IMR-90 (cell line): ENCODE results near the gene DLG4. TPM values are rescaled to one million over a fixed set of nuclear protein-coding genes. Genes with fewer than 3 reads are reported as not detected.

Experiments
- ATAC-seq: fragments of 200-7000 bp; cut with Tn5 transposase; 2 replicates; pipeline ENCODE4 v1.9.1; 2020; ENCODE audit warnings: low read depth, mild to moderate bottlenecking, moderate library complexity
- BruUV-seq: library from RNA; stranded (reverse); fragments of 400-500 nt; replicated peaks from 2 replicates; lab custom pipeline; 2021; lab: Mats Ljungman, UMichigan
- CTCF ChIA-PET: fragments of 300-600 bp; formaldehyde crosslinking; extraction: SDS; loops from one replicate; lab custom pipeline; 2021; ENCODE audit warnings: antibody characterized with exemption; lab: Yijun Ruan, JAX
- POLR2A ChIA-PET: fragments of 300-600 bp; sonication (Branson Sonifier 250); formaldehyde crosslinking; loops from one replicate; lab custom pipeline; 2022; ENCODE audit warnings: antibody characterized with exemption; ENCODE audit not compliant: unreplicated experiment; lab: Charles Lee
- DNase-seq: peaks from one replicate; pipeline ENCODE4 v3.0.0; 2013
- H2AFZ ChIP-seq: replicated peaks from 2 replicates; pipeline ENCODE3; 2013; ENCODE audit warnings: low read length, mild to moderate bottlenecking; ENCODE audit not compliant: poor library complexity
- H2AK5ac ChIP-seq: 2 replicates; pipeline ENCODE4 v1.6.1; 2013; ENCODE audit warnings: low read depth, low read length, inconsistent platforms
- H2AK9ac ChIP-seq: replicated peaks from 2 replicates; pipeline ENCODE3; 2013; ENCODE audit warnings: mild to moderate bottlenecking, low read depth, low read length, moderate library complexity; ENCODE audit not compliant: poor library complexity
- H2BK120ac ChIP-seq: 2 replicates; pipeline ENCODE4 v1.6.1; 2013; ENCODE audit warnings: low read depth, low read length, inconsistent platforms
- H2BK15ac ChIP-seq: 3 replicates; pipeline ENCODE4 v1.6.1; 2013; ENCODE audit warnings: low read depth, low read length, inconsistent platforms
- H2BK20ac ChIP-seq: 2 replicates; pipeline ENCODE4 v1.6.1; 2013; ENCODE audit warnings: low read depth, mild to moderate bottlenecking, inconsistent platforms, low read length, moderate library complexity
- H2BK5ac ChIP-seq: 2 replicates; pipeline ENCODE4 v1.6.1; 2013; ENCODE audit warnings: mild to moderate bottlenecking, low read depth, low read length, inconsistent platforms; ENCODE audit not compliant: poor library complexity, severe bottlenecking
- H3K14ac ChIP-seq: replicated peaks from 2 replicates; pipeline ENCODE4 v1.6.1; 2013; ENCODE audit warnings: low read depth, low read length, inconsistent platforms
- H3K18ac ChIP-seq: 2 replicates; pipeline ENCODE4 v1.6.1; 2013; ENCODE audit warnings: low read depth, low read length, control low read depth
- H3K23ac ChIP-seq: 2 replicates; pipeline ENCODE4 v1.6.1; 2013; ENCODE audit warnings: low read depth, low read length, inconsistent platforms
- H3K27ac ChIP-seq: 2 replicates; pipeline ENCODE4 v1.5.1; 2013; ENCODE audit warnings: mild to moderate bottlenecking, control low read depth, low read length; ENCODE audit not compliant: insufficient read depth
- H3K27me3 ChIP-seq: 2 replicates; pipeline ENCODE4 v1.6.1; 2013; ENCODE audit warnings: low read length; ENCODE audit not compliant: control insufficient read depth, insufficient read depth
- H3K36me3 ChIP-seq: 2 replicates; pipeline ENCODE4 v1.6.1; 2013; ENCODE audit warnings: low read length, mixed read lengths; ENCODE audit not compliant: control insufficient read depth, insufficient read depth
- H3K4ac ChIP-seq: 2 replicates; pipeline ENCODE4 v1.6.1; 2013; ENCODE audit warnings: low read depth, low read length, inconsistent platforms
- H3K4me1 ChIP-seq: 2 replicates; pipeline ENCODE4 v1.6.1; 2013; ENCODE audit warnings: low read length, mixed read lengths; ENCODE audit not compliant: control insufficient read depth, insufficient read depth
- H3K4me2 ChIP-seq: 2 replicates; pipeline ENCODE4 v1.6.1; 2013; ENCODE audit warnings: low read depth, mild to moderate bottlenecking, control low read depth, low read length, moderate library complexity
- H3K4me3 ChIP-seq: 2 replicates; pipeline ENCODE4 v1.5.1; 2013; ENCODE audit warnings: low read depth, mild to moderate bottlenecking, control low read depth, low read length, moderate library complexity; ENCODE audit not compliant: insufficient read depth
- H3K56ac ChIP-seq: 2 replicates; pipeline ENCODE4 v1.6.1; 2013; ENCODE audit warnings: low read length, inconsistent platforms; ENCODE audit not compliant: insufficient read depth; ENCODE audit errors: extremely low read depth
- H3K79me1 ChIP-seq, 2 experiments: 2 replicates each; pipeline ENCODE4 v1.6.1; 2013; ENCODE audit warnings: low read length in 2 of 2, inconsistent platforms in 1 of 2, low read depth in 1 of 2
- H3K9ac ChIP-seq: 2 replicates; pipeline ENCODE4 v1.6.1; 2013; ENCODE audit warnings: low read depth, low read length, control low read depth
- H3K9me1 ChIP-seq: 2 replicates; pipeline ENCODE4 v1.6.1; 2013; ENCODE audit warnings: low read length, inconsistent platforms; ENCODE audit not compliant: insufficient read depth
- H3K9me3 ChIP-seq: 2 replicates; pipeline ENCODE4 v1.6.1; 2013; ENCODE audit warnings: low read length; ENCODE audit not compliant: control insufficient read depth, insufficient read depth
- H4K20me1 ChIP-seq: 2 replicates; pipeline ENCODE4 v1.6.1; 2013; ENCODE audit warnings: low read length, inconsistent platforms; ENCODE audit not compliant: insufficient read depth
- H4K5ac ChIP-seq: 2 replicates; pipeline ENCODE4 v1.6.1; 2013; ENCODE audit warnings: mild to moderate bottlenecking, low read depth, low read length, control low read depth
- H4K8ac ChIP-seq, 2 experiments: 2 replicates each; pipeline ENCODE4 v1.6.1; 2013; ENCODE audit warnings: low read depth in 2 of 2, low read length in 2 of 2, control low read depth in 1 of 2, inconsistent platforms in 1 of 2
- H4K91ac ChIP-seq: 2 replicates; pipeline ENCODE4 v1.6.1; 2013; ENCODE audit warnings: low read depth, low read length, inconsistent platforms; ENCODE audit not compliant: insufficient read depth
- BHLHE40 ChIP-seq: fragments of 150-350 bp; IDR thresholded peaks from 2 replicates; pipeline ENCODE4 v1.6.1; 2016; ENCODE audit warnings: mild to moderate bottlenecking, low read depth, low read length
- CEBPB ChIP-seq: IDR thresholded peaks from 2 replicates; pipeline ENCODE4 v1.6.1; 2012; ENCODE audit warnings: low read depth, low read length, improper control_type of control experiment
- CHD1 ChIP-seq: IDR thresholded peaks from 2 replicates; pipeline ENCODE4 v1.6.1; 2012; ENCODE audit warnings: low read depth, low read length, improper control_type of control experiment
- FOS ChIP-seq: fragments of 150-350 bp; IDR thresholded peaks from 2 replicates; pipeline ENCODE4 v1.6.1; 2016; ENCODE audit warnings: low read depth, low read length
- MAZ ChIP-seq: IDR thresholded peaks from 2 replicates; pipeline ENCODE4 v1.6.1; 2012; ENCODE audit warnings: low read depth, mild to moderate bottlenecking, low read length, improper control_type of control experiment, moderate library complexity, borderline replicate concordance
- POLR2A ChIP-seq: IDR thresholded peaks from 2 replicates; pipeline ENCODE4 v1.6.1; 2012; ENCODE audit warnings: mild to moderate bottlenecking, low read depth, low read length
- RFX5 ChIP-seq: IDR thresholded peaks from 2 replicates; pipeline ENCODE4 v1.8.0; 2012; ENCODE audit warnings: low read depth, mild to moderate bottlenecking, low read length, moderate library complexity
- WGBS, 2 experiments: methylation state at CpG; one replicate each; pipeline versions ENCODE4 v1.1.5 to v1.1.7; 2013; ENCODE audit warnings: missing lambda C conversion rate in 2 of 2; ENCODE audit not compliant: insufficient read length in 1 of 2; ENCODE audit errors: extremely low coverage in 2 of 2; 5-methylcytosine and 5-hydroxymethylcytosine counted together
- dilution Hi-C: fragments of 300-500 bp; cut with HindIII; formaldehyde crosslinking; loops from one replicate; pipeline ENCODE4 v1.14.3; 2018; ENCODE audit warnings: low sequenced_read_pairs; ENCODE audit not compliant: unreplicated experiment
- in situ Hi-C: fragments of 300-500 bp; cut with MboI; formaldehyde crosslinking; loops from 3 replicates; pipeline ENCODE4 v1.14.3; 2019; ENCODE audit warnings: low sequenced_read_pairs, inconsistent platforms, mixed read lengths
- intact Hi-C: fragments of 100-400 bp; cut with micrococcal nuclease; formaldehyde crosslinking; loops from 2 replicates; pipeline ENCODE4 v1.10.0; 2022
- polyA plus RNA-seq, 3 experiments: library from polyadenylated mRNA; depleted of rRNA; stranded (reverse); fragments of >200 nt; gene quantifications; 2 replicates each; pipeline ENCODE4 v1.2.3, GENCODE V29; 2012; ENCODE audit warnings: low replicate concordance in 1 of 3
- total RNA-seq: library from RNA; depleted of rRNA; stranded (reverse); fragments of >200 nt; gene quantifications from 2 replicates; pipeline ENCODE4 v1.2.3, GENCODE V29; 2012
- TF ChIP-seq, protein P1 (sequence below): fragments of 150-350 bp; IDR thresholded peaks from 2 replicates; pipeline ENCODE4 v1.6.1; 2016; ENCODE audit warnings: low read depth, mild to moderate bottlenecking, low read length, moderate library complexity, borderline replicate concordance
- TF ChIP-seq, protein P2 (sequence below): fragments of 150-350 bp; IDR thresholded peaks from 2 replicates; pipeline ENCODE4 v1.6.1; 2017; ENCODE audit warnings: mild to moderate bottlenecking, antibody characterized with exemption, low read length, low read depth

The DLG4 gene
- total and polyA plus RNA-seq, 2 of the 4 experiments (the other 2 are of a cell fraction), result 8.2 to 30.5 TPM

DNA sequence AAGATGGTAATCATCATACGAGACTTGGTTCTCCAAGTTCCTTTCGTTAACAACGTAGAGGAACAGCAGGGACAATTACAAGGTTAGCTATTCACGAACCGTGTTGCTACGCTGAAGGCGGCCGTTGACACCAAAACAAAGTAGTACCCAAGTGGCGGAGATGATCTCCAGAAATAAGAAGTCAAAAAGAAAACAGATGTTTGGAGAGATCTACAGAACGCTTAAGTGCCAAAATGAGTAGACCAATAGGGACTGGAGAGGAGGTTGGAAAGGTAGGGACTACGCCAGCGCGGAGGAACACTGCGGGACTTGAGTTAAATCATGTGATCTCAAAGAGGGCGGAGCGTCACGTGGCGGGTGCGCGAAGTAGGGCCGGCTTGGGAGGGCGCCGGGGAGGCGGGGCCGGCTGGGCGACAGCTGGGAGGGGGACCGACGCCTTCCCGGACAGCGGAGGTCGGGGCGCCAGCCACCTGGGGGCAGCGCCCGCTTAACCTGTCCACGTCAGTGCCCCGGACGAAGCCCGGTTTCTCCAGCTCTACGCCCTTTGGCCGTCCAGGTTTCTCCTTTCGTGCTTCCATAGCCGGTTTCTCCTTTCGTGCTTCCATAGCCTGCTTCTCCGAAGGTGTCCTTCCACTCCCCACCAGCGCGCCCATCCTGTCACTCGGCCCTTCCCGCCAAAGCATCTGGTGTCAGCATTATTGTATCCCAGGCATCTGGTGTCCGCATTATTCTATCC lies 23.2 kb upstream of the DLG4 start (continued):
- peak; percentile 92 for TF ChIP-seq BHLHE40
- no peak for TF ChIP-seq CHD1

DNA sequence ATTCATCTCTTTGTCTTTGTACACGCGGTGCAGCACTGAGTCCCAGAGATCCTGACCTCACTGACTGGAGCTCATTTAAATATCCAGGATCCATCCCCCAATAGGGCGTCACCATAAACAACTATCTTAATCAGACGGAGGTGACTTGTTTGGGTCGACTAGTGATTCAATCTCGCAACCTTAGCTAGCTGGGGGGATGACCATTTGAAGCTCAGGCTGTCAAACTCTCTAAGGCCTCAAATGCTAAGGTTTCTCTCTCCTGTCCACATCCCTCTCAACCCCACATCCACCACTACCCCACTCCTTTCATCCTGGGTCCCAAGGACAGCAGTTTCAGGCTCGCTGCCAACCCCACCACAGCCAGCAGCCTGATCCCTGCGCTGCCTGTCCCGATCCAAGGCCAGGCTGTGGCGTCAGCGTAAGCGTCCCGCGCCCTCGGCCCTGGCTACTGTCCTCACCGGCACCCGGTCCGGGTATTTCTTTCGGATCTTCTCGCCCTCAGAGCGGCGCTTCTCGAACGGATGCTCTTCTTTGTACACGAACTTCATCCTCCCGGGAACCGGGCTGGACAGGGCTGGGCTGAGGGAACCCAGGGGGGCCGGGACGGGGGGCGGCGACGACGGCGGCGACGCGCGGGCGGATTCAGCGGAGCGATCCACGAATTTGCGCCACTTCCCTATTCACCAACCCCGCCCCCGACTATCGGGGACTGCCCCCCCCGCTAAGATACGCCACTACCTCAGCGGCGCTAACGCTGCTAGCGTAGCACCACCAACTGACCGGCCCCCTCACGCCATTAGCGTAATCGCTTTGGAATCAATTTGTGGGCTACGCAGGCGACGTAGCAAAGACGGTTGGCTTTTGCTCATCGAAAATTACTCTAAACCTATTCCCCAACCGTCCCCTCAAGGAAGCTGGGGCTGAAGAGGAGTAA lies 22.4 kb upstream of the DLG4 start, which contains the start of gene GABARAP:
GABARAP (minus strand) TSS at position 667 of the 934 bp plus-strand sequence; CDS start at position 548, 119 bp downstream.
- Histone ChIP-seq H4K5ac (peak within 1 kb of the TSS; percentile 98), H2BK120ac (peak within 1 kb of the TSS; percentile 97), H3K9me3 (no peaks in the 10 kb centered on the region), H3K9ac (peak within 1 kb of the TSS; percentile 98), H3K4me2 (peak within 1 kb of the TSS; percentile 95), H3K56ac (peak within 1 kb of the TSS; percentile 99), H3K14ac (peak within 1 kb of the TSS; percentile 100), H2BK5ac (peak within 1 kb of the TSS; percentile 98), H3K36me3 (peaks cover 28% of the 10 kb centered on the region), H3K79me1 (peaks cover 13 to 52% of the 10 kb centered on the region in 2 experiments), H4K91ac (peak within 1 kb of the TSS; percentile 98), H3K4me3 (peak within 1 kb of the TSS; percentile 90), H3K4me1 (peaks cover 8% of the 10 kb centered on the region), H3K9me1 (0 out of 2 replicates have a peak, but pooled peaks cover 2% of the 10 kb centered on the region), H2BK20ac (peak within 1 kb of the TSS; percentile 75), H2BK15ac (peak within 1 kb of the TSS; percentile 93; the same call in 1 of the 3 replicates), H2AFZ (peak within 1 kb of the TSS; percentile 90), H3K27me3 (no peaks in the 10 kb centered on the region), H2AK5ac (peak within 1 kb of the TSS; percentile 96), H4K8ac (peak within 1 kb of the TSS; percentile 80 to 100), H3K18ac (peak within 1 kb of the TSS; percentile 99), H3K27ac (peak within 1 kb of the TSS; percentile 95), H4K20me1 (peaks cover 13% of the 10 kb centered on the region), H3K4ac (peak within 1 kb of the TSS; percentile 99), H3K23ac (peak within 1 kb of the TSS; percentile 99), H2AK9ac (peak within 1 kb of the TSS; percentile 100)
- ATAC-seq, result peak; percentile 54
- 1% methylated on average over 14 of the region's 62 CpGs; no CpG with 5 or more reads in 1 of the 2 experiments for WGBS, 2 experiments
- intact Hi-C loops, result no loop called here
- CTCF ChIA-PET, result interaction anchor here (0.6 kb wide), 1 partner anchor 127 kb away, joined by 4 read pairs; the partner anchor contains the start of gene ASGR2
- BruUV-seq, result no TSS peak
- TF ChIP-seq, protein P1, sequence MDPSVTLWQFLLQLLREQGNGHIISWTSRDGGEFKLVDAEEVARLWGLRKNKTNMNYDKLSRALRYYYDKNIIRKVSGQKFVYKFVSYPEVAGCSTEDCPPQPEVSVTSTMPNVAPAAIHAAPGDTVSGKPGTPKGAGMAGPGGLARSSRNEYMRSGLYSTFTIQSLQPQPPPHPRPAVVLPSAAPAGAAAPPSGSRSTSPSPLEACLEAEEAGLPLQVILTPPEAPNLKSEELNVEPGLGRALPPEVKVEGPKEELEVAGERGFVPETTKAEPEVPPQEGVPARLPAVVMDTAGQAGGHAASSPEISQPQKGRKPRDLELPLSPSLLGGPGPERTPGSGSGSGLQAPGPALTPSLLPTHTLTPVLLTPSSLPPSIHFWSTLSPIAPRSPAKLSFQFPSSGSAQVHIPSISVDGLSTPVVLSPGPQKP, result 0 out of 2 replicates have a peak, but pooled peaks have one; percentile 21
- TF ChIP-seq CEBPB (no peak), BHLHE40 (0 out of 2 replicates have a peak, but pooled peaks have one; percentile 53), MAZ (peak; percentile 88), RFX5 (no peak), POLR2A (peak; percentile 82; the same call in 1 of the 2 replicates), FOS (peak; percentile 5; the same call in 1 of the 2 replicates)
- TF ChIP-seq, protein P2, sequence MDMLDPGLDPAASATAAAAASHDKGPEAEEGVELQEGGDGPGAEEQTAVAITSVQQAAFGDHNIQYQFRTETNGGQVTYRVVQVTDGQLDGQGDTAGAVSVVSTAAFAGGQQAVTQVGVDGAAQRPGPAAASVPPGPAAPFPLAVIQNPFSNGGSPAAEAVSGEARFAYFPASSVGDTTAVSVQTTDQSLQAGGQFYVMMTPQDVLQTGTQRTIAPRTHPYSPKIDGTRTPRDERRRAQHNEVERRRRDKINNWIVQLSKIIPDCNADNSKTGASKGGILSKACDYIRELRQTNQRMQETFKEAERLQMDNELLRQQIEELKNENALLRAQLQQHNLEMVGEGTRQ, result peak; percentile 63
- dilution Hi-C loops, result no loop called here
- in situ Hi-C loops, result loop anchor here (25.0 kb wide), 1 partner anchor 920 kb away; the partner anchor contains the start of genes PER1 and VAMP2
- peak; percentile 90 for DNase-seq
- POLR2A ChIA-PET, result interaction anchor here (0.5 to 1.4 kb wide), 3 partner anchors 9 to 64 kb away, joined by 3 to 7 read pairs (median 4); partner anchors contain the start of gene CTDNEP1
